OCI-LY1 (cell line): ENCODE measurements around the gene TRIM7.
A peak's percentile ranks its signal among the peaks of the same experiment; 100 is the strongest.

Experiments used
- H2AFZ ChIP-seq: fragments of 200-600 bp; sonication (generic), shearing (Covaris generic); 2 replicates; pipeline ENCODE4 v1.6.0; 2014; ENCODE audit warnings: antibody characterized with exemption, mild to moderate bottlenecking, low read length
- H3F3A ChIP-seq: fragments of 200-600 bp; sonication (generic), shearing (Covaris generic); 2 replicates; pipeline ENCODE4 v1.6.0; 2014; ENCODE audit warnings: mild to moderate bottlenecking, antibody characterized with exemption, low read length, moderate library complexity; ENCODE audit not compliant: insufficient read depth
- H3K27ac ChIP-seq: fragments of 200-600 bp; sonication (generic); 2 replicates; pipeline ENCODE4 v1.5.1; 2014; ENCODE audit warnings: low read length, mixed run types, mild to moderate bottlenecking, low read depth; ENCODE audit not compliant: poor library complexity, severe bottlenecking
- H3K27me3 ChIP-seq: fragments of 200-600 bp; sonication (generic); 2 replicates; pipeline ENCODE4 v1.6.0; 2014; ENCODE audit warnings: antibody characterized with exemption, mild to moderate bottlenecking, low read length, moderate library complexity; ENCODE audit not compliant: insufficient read depth
- H3K36me3 ChIP-seq: fragments of 200-600 bp; sonication (generic); 2 replicates; pipeline ENCODE4 v1.6.1; 2014; ENCODE audit warnings: mild to moderate bottlenecking, antibody characterized with exemption, low read length, moderate library complexity, mixed read lengths; ENCODE audit not compliant: insufficient read depth
- H3K4me1 ChIP-seq: fragments of 200-600 bp; sonication (generic); 2 replicates; pipeline ENCODE4 v1.5.1; 2014; ENCODE audit warnings: mild to moderate bottlenecking, low read length, moderate library complexity; ENCODE audit not compliant: insufficient read depth, severe bottlenecking
- H3K4me2 ChIP-seq: fragments of 200-600 bp; sonication (generic), shearing (Covaris generic); 2 replicates; pipeline ENCODE4 v1.6.1; 2014; ENCODE audit warnings: low read length
- H3K4me3 ChIP-seq: fragments of 200-600 bp; sonication (generic); 2 replicates; pipeline ENCODE4 v1.5.1; 2014; ENCODE audit warnings: low read length, low read depth, mild to moderate bottlenecking, mixed read lengths; ENCODE audit not compliant: poor library complexity, severe bottlenecking
- H3K79me2 ChIP-seq: fragments of 200-600 bp; shearing (Covaris generic); 2 replicates; pipeline ENCODE4 v1.6.1; 2016; ENCODE audit warnings: mixed run types, low read length, mixed read lengths; ENCODE audit not compliant: insufficient read depth
- H3K9ac ChIP-seq: fragments of 200-600 bp; sonication (generic), shearing (Covaris generic); 2 replicates; pipeline ENCODE4 v1.6.1; 2014; ENCODE audit warnings: mild to moderate bottlenecking, low read length, mixed read lengths
- H3K9me2 ChIP-seq: fragments of 200-600 bp; sonication (generic), shearing (Covaris generic); 2 replicates; pipeline ENCODE4 v1.6.1; 2014; ENCODE audit warnings: low read depth, mild to moderate bottlenecking, low read length, mixed read lengths
- H3K9me3 ChIP-seq: fragments of 200-600 bp; shearing (Covaris generic); 2 replicates; pipeline ENCODE4 v1.6.1; 2014; ENCODE audit warnings: low read length, mixed read lengths
- H4K20me1 ChIP-seq: fragments of 200-600 bp; sonication (generic), shearing (Covaris generic); 2 replicates; pipeline ENCODE4 v1.6.0; 2016; ENCODE audit warnings: mild to moderate bottlenecking, low read length; ENCODE audit not compliant: insufficient read depth
- EZH2 ChIP-seq: fragments of 200-600 bp; sonication (generic), shearing (Covaris generic); IDR thresholded peaks from 2 replicates; pipeline ENCODE4 v1.8.0; 2017; ENCODE audit warnings: borderline replicate concordance, mixed run types, mild to moderate bottlenecking, antibody characterized with exemption, low read length, moderate library complexity, mixed read lengths
- TF ChIP-seq, protein P1 (sequence below): fragments of 200-600 bp; sonication (generic), shearing (Covaris generic); IDR thresholded peaks from 2 replicates; pipeline ENCODE4 v1.5.1; 2017; ENCODE audit warnings: mild to moderate bottlenecking, antibody characterized with exemption, low read length, moderate library complexity, mixed read lengths

The TRIM7 gene

GRCh38 chr5:181189363-181189961 is 15.5 kb downstream of the TRIM7 start:
- no peak for TF ChIP-seq EZH2
- TF ChIP-seq, protein P1, sequence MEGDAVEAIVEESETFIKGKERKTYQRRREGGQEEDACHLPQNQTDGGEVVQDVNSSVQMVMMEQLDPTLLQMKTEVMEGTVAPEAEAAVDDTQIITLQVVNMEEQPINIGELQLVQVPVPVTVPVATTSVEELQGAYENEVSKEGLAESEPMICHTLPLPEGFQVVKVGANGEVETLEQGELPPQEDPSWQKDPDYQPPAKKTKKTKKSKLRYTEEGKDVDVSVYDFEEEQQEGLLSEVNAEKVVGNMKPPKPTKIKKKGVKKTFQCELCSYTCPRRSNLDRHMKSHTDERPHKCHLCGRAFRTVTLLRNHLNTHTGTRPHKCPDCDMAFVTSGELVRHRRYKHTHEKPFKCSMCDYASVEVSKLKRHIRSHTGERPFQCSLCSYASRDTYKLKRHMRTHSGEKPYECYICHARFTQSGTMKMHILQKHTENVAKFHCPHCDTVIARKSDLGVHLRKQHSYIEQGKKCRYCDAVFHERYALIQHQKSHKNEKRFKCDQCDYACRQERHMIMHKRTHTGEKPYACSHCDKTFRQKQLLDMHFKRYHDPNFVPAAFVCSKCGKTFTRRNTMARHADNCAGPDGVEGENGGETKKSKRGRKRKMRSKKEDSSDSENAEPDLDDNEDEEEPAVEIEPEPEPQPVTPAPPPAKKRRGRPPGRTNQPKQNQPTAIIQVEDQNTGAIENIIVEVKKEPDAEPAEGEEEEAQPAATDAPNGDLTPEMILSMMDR, result no peak
- no peaks in the 10 kb centered on the region for H3K79me2 ChIP-seq
- peaks cover 28% of the 10 kb centered on the region for H3K4me1 ChIP-seq
- no peaks in the 10 kb centered on the region for H3K36me3 ChIP-seq
- peak overlapping the region; percentile 79 for H3K4me3 ChIP-seq
- no peaks in the 10 kb centered on the region for H3K9me2 ChIP-seq
- no peak overlapping the region for H2AFZ ChIP-seq
- H3K27me3 ChIP-seq, result no peaks in the 10 kb centered on the region
- no peaks in the 10 kb centered on the region for H3K9me3 ChIP-seq
- peak overlapping the region; percentile 84 for H3K27ac ChIP-seq
- H4K20me1 ChIP-seq, result no peaks in the 10 kb centered on the region
- peak overlapping the region; percentile 83 for H3K4me2 ChIP-seq
- peak overlapping the region; percentile 81 for H3K9ac ChIP-seq
- H3F3A ChIP-seq, result peaks cover 10% of the 10 kb centered on the region; the same call in 1 of the 2 replicates

GRCh38 chr5:181188700-181189362 is 16.2 kb downstream of the TRIM7 start:
- Histone ChIP-seq H3K4me3 (peak overlapping the region; percentile 79), H3K9me3 (no peaks in the 10 kb centered on the region), H4K20me1 (no peaks in the 10 kb centered on the region), H2AFZ (no peak overlapping the region), H3K27me3 (no peaks in the 10 kb centered on the region), H3K36me3 (no peaks in the 10 kb centered on the region), H3K27ac (peak overlapping the region; percentile 84), H3F3A (peaks cover 10% of the 10 kb centered on the region; the same call in 1 of the 2 replicates), H3K79me2 (no peaks in the 10 kb centered on the region), H3K9me2 (no peaks in the 10 kb centered on the region), H3K9ac (peak overlapping the region; percentile 81), H3K4me2 (peak overlapping the region; percentile 83), H3K4me1 (peaks cover 34% of the 10 kb centered on the region)
- TF ChIP-seq EZH2, result no peak

GRCh38 chr5:181187500-181188213 is 17.3 kb downstream of the TRIM7 start:
- H3K4me2 ChIP-seq, result peak overlapping the region; percentile 83
- peak overlapping the region; percentile 84 for H3K27ac ChIP-seq
- H3F3A ChIP-seq, result peaks cover 12% of the 10 kb centered on the region
- H2AFZ ChIP-seq, result no peak overlapping the region
- H4K20me1 ChIP-seq, result no peaks in the 10 kb centered on the region
- H3K9me3 ChIP-seq, result no peaks in the 10 kb centered on the region
- H3K9ac ChIP-seq, result peak overlapping the region; percentile 51
- H3K27me3 ChIP-seq, result no peaks in the 10 kb centered on the region
- H3K4me3 ChIP-seq, result peak overlapping the region; percentile 79
- no peaks in the 10 kb centered on the region for H3K9me2 ChIP-seq
- TF ChIP-seq EZH2, result no peak
- TF ChIP-seq, protein P1, result peak; percentile 24; the same call in 1 of the 2 replicates
- peaks cover 36% of the 10 kb centered on the region for H3K4me1 ChIP-seq
- no peaks in the 10 kb centered on the region for H3K36me3 ChIP-seq
- no peaks in the 10 kb centered on the region for H3K79me2 ChIP-seq
